Measurements from ENCODE around the gene ITIH4.

Gene ITIH4

GRCh38 chr3:52830535-52831258 is at the start of gene ITIH4:
Gene ITIH4, minus strand, starts transcription at chr3:52830672. Its CDS starts 30 bp downstream, at chr3:52830642.
- no peak for DNase-seq (ENCODE audit: low read depth in 1 of 2, low spot score in 1 of 2)

GRCh38 chr3:52880047-52880446 is 49.6 kb upstream of the ITIH4 start:
- no peak for DNase-seq (ENCODE audit: low read depth in 1 of 2, low spot score in 1 of 2)

- DNase-seq (ENCODE audit: low read depth in 1 of 2, low spot score in 1 of 2): no peak
Measured at GRCh38 chr3:52879581-52879980, 49.1 kb upstream of the ITIH4 start.

GRCh38 chr3:52879090-52879489 is 48.6 kb upstream of the ITIH4 start:
- no peak for DNase-seq (ENCODE audit: low read depth in 1 of 2, low spot score in 1 of 2)

GRCh38 chr3:52877085-52877484 is 46.6 kb upstream of the ITIH4 start:
- no peak for DNase-seq (ENCODE audit: low read depth in 1 of 2, low spot score in 1 of 2)

GRCh38 chr3:52874864-52875587 is 44.6 kb upstream of the ITIH4 start:
- DNase-seq (ENCODE audit: low read depth in 1 of 2, low spot score in 1 of 2): no peak

GRCh38 chr3:52874160-52874701 is 43.8 kb upstream of the ITIH4 start:
- no peak for DNase-seq (ENCODE audit: low read depth in 1 of 2, low spot score in 1 of 2)

- DNase-seq (ENCODE audit: low read depth in 1 of 2, low spot score in 1 of 2): no peak
Measured at GRCh38 chr3:52873433-52874159, 43.1 kb upstream of the ITIH4 start.

- no peak for DNase-seq (ENCODE audit: low read depth in 1 of 2, low spot score in 1 of 2)
Measured at GRCh38 chr3:52872245-52872644, 41.8 kb upstream of the ITIH4 start.

GRCh38 chr3:52871761-52872160 is 41.3 kb upstream of the ITIH4 start:
- no peak for DNase-seq (ENCODE audit: low read depth in 1 of 2, low spot score in 1 of 2)

GRCh38 chr3:52870471-52870870 is 40.0 kb upstream of the ITIH4 start:
- no peak for DNase-seq (ENCODE audit: low read depth in 1 of 2, low spot score in 1 of 2)

GRCh38 chr3:52866427-52866826 is 36.0 kb upstream of the ITIH4 start:
- no peak for DNase-seq (ENCODE audit: low read depth in 1 of 2, low spot score in 1 of 2)

GRCh38 chr3:52865994-52866393 is 35.5 kb upstream of the ITIH4 start:
- no peak for DNase-seq (ENCODE audit: low read depth in 1 of 2, low spot score in 1 of 2)

GRCh38 chr3:52860424-52860768 is 29.9 kb upstream of the ITIH4 start:
- no peak for DNase-seq (ENCODE audit: low read depth in 1 of 2, low spot score in 1 of 2)

- no peak for DNase-seq (ENCODE audit: low read depth in 1 of 2, low spot score in 1 of 2)
Measured at GRCh38 chr3:52859686-52860423, 29.4 kb upstream of the ITIH4 start.

GRCh38 chr3:52857864-52858263 is 27.4 kb upstream of the ITIH4 start:
- no peak for DNase-seq (ENCODE audit: low read depth in 1 of 2, low spot score in 1 of 2)

GRCh38 chr3:52857133-52857532 is 26.7 kb upstream of the ITIH4 start:
- DNase-seq (ENCODE audit: low read depth in 1 of 2, low spot score in 1 of 2): no peak

GRCh38 chr3:52856666-52857065 is 26.2 kb upstream of the ITIH4 start:
- no peak for DNase-seq (ENCODE audit: low read depth in 1 of 2, low spot score in 1 of 2)

- DNase-seq (ENCODE audit: low read depth in 1 of 2, low spot score in 1 of 2): no peak
Measured at GRCh38 chr3:52854013-52854412, 23.5 kb upstream of the ITIH4 start.

GRCh38 chr3:52852419-52852818 is 21.9 kb upstream of the ITIH4 start:
- DNase-seq (ENCODE audit: low read depth in 1 of 2, low spot score in 1 of 2): no peak

- no peak for DNase-seq (ENCODE audit: low read depth in 1 of 2, low spot score in 1 of 2)
Measured at GRCh38 chr3:52851348-52851747, 20.9 kb upstream of the ITIH4 start.
